Subcutaneous abdominal adipose tissue (tissue), 5 donors: Measurements from ENCODE around the gene ATP6V0A1.

Experiments
- H3K27ac ChIP-seq: one replicate; pipeline ENCODE4 v1.7.0; 2013; ENCODE audit warnings: low read depth, mild to moderate bottlenecking, inconsistent platforms, low read length, moderate library complexity
- H3K27me3 ChIP-seq, 5 donors: one replicate each; pipeline ENCODE4 v1.7.0; 2013; ENCODE audit warnings: low read length in 5 of 5, inconsistent platforms in 1 of 5; ENCODE audit not compliant: control insufficient read depth in 5 of 5, insufficient read depth in 4 of 5
- H3K36me3 ChIP-seq, 5 donors: one replicate each; pipeline ENCODE4 v1.7.0; 2013; ENCODE audit warnings: low read length in 5 of 5; ENCODE audit not compliant: control insufficient read depth in 5 of 5, insufficient read depth in 5 of 5
- H3K4me1 ChIP-seq, 5 donors: one replicate each; pipeline ENCODE4 v1.7.0; 2013; ENCODE audit warnings: low read length in 5 of 5, mild to moderate bottlenecking in 3 of 5, moderate library complexity in 1 of 5; ENCODE audit not compliant: control insufficient read depth in 5 of 5, insufficient read depth in 5 of 5
- H3K4me3 ChIP-seq, 5 donors: one replicate each; pipeline ENCODE4 v1.7.0; 2013; ENCODE audit warnings: low read length in 5 of 5, low read depth in 1 of 5
- H3K9ac ChIP-seq, 5 donors: one replicate each; pipeline ENCODE4 v1.7.0; 2013; ENCODE audit warnings: low read length in 5 of 5, mild to moderate bottlenecking in 4 of 5, moderate library complexity in 3 of 5
- H3K9me3 ChIP-seq, 5 donors: one replicate each; pipeline ENCODE4 v1.7.0; 2013; ENCODE audit warnings: low read length in 5 of 5; ENCODE audit not compliant: control insufficient read depth in 5 of 5
- donor health status: healthy.
- donor health status: healthy.
- donor health status: healthy.
- donor health status: healthy.
- donor health status: healthy.

ATP6V0A1 gene

DNA sequence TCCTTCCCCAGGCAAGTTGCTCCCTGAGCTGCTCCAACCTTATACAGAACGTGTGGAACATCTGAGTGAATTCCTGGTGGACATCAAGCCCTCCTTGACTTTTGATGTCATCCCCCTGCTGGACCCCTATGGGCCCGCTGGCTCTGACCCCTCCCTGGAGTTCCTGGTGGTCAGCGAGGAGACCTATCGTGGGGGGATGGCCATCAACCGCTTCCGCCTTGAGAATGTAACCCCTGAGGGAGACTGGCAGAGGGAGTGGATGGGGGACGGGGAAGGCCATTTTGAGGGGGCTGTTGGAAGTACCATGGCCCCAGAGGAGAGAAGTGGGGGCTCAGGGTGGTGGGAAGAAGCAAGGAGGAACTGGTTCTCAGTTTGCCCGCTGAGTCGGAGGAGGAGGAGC lies 105.3 kb downstream of the ATP6V0A1 start:
- Histone ChIP-seq H3K36me3 (peaks cover 0 to 34% (median 29%) of the 10 kb centered on the region in 5 donors), H3K4me1 (peaks cover 12 to 66% (median 57%) of the 10 kb centered on the region in 5 donors), H3K27ac (peak overlapping the region; percentile 30), H3K9me3 (no peaks in the 10 kb centered on the region), H3K4me3 (peak overlapping the region in 1 of 5 donors; percentile 56), H3K27me3 (no peaks in the 10 kb centered on the region), H3K9ac (peak overlapping the region in 3 of 5 donors; percentile 42 to 98 (median 98))

- H3K9me3 ChIP-seq = no peaks in the 10 kb centered on the region
- H3K36me3 ChIP-seq = peaks cover 0 to 44% (median 39%) of the 10 kb centered on the region in 5 donors
- no peak overlapping the region for H3K4me3 ChIP-seq
- no peaks in the 10 kb centered on the region for H3K27me3 ChIP-seq
- peak overlapping the region; percentile 30 for H3K27ac ChIP-seq
- peak overlapping the region in 1 of 5 donors; percentile 42 for H3K9ac ChIP-seq
- H3K4me1 ChIP-seq = peaks cover 12 to 72% (median 57%) of the 10 kb centered on the region in 5 donors
Observed at GRCh38 chr17:42564815-42565522, 106.3 kb downstream of the ATP6V0A1 start.

- peaks cover 12 to 72% (median 58%) of the 10 kb centered on the region in 5 donors for H3K4me1 ChIP-seq
- no peaks in the 10 kb centered on the region for H3K9me3 ChIP-seq
- peaks cover 0 to 48% (median 43%) of the 10 kb centered on the region in 5 donors for H3K36me3 ChIP-seq
- H3K9ac ChIP-seq = peak overlapping the region in 4 of 5 donors; percentile 44 to 89 (median 80)
- no peaks in the 10 kb centered on the region for H3K27me3 ChIP-seq
- no peak overlapping the region for H3K4me3 ChIP-seq
- H3K27ac ChIP-seq = peak overlapping the region; percentile 91
Observed at GRCh38 chr17:42565523-42566214, 107.0 kb downstream of the ATP6V0A1 start.

- H3K27me3 ChIP-seq = no peaks in the 10 kb centered on the region
- peak overlapping the region; percentile 44 to 94 (median 85) for H3K9ac ChIP-seq
- peaks cover 0 to 55% (median 44%) of the 10 kb centered on the region in 5 donors for H3K36me3 ChIP-seq
- peak overlapping the region in 4 of 5 donors; percentile 82 to 90 (median 84) for H3K4me3 ChIP-seq
- peaks cover 13 to 75% (median 63%) of the 10 kb centered on the region in 5 donors for H3K4me1 ChIP-seq
- no peaks in the 10 kb centered on the region for H3K9me3 ChIP-seq
- peak overlapping the region; percentile 91 for H3K27ac ChIP-seq
Observed at GRCh38 chr17:42566215-42566882, 107.7 kb downstream of the ATP6V0A1 start.

DNA sequence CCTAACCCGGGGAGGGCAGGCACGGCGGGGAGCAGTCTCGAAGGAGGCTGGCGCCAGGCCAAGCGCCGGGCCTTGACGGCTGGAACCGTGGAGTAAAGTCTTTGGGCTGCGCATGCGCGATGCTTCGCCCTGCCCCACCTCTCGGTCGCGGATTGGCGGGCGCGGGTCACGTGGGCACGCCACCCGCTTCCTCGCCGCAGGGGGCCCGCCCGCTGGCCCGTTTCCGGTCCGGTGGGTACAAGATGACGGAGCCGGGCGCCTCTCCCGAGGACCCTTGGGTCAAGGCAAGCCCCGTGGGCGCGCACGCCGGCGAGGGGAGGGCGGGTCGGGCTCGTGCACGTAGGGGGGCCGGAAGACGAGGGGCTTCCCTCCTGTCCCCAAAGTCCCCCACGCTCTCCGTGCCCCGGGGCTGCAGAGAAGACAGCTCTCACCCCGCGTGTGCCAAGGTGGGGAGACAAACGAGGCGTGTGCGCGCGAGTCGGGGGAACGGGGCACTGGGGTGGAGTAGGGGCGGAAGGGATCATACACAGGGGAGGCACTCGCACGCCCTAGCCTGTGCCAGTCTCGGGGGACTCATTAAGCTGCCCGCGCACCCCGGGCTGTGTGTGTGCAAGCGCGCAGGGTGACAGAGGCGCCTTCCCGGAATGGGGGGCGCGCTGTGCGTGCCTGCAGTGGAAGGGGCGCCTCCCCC lies 108.3 kb downstream of the ATP6V0A1 start, which contains the start of gene MLX:
Gene MLX (plus strand): TSS at position 218 of the 691 bp plus-strand sequence. CDS start 25 bp downstream, at position 243.
- H3K36me3 ChIP-seq = peaks cover 0 to 62% (median 50%) of the 10 kb centered on the region in 5 donors
- H3K27me3 ChIP-seq = no peaks in the 10 kb centered on the region
- H3K4me3 ChIP-seq = peak within 1 kb of the TSS; percentile 81 to 90 (median 83)
- H3K9me3 ChIP-seq = no peaks in the 10 kb centered on the region
- peaks cover 19 to 76% (median 64%) of the 10 kb centered on the region in 5 donors for H3K4me1 ChIP-seq
- peak within 1 kb of the TSS; percentile 91 for H3K27ac ChIP-seq
- peak within 1 kb of the TSS; percentile 76 to 94 (median 89) for H3K9ac ChIP-seq

DNA sequence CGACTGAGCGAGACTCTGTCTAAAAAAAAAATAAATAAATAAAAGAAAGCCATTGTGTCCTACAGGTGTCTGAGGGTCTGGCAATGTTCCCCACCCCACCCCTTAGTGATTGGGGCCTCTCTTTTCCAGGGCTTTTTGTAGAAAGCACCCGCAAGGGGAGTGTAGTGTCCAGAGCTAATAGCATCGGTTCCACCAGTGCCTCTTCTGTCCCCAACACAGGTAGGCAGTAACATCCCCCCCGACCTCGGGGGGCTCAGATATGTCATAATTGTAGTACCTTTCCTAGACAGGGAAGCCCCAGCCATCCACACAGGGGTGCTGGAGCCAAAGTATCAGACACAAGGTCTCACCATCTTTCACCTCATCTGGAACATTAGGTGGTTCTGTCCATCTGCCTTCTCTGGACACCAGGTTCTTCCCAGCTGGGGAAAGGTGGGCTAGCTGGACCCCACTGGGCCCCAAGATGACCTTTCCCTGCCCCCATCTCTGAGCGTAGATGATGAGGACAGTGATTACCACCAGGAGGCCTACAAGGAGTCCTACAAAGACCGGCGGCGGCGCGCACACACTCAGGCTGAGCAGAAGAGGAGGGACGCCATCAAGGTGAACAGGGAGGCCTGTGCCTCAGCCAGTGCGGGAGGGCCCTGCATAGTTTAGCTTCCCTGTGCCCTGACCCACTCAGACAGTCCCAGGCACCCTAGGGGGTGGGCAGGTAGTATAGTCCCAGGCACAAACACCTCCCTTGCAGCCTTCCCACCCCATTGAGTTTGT lies 109.8 kb downstream of the ATP6V0A1 start:
- Histone ChIP-seq H3K27ac (peak overlapping the region; percentile 26), H3K9me3 (no peaks in the 10 kb centered on the region), H3K4me3 (no peak overlapping the region), H3K9ac (peak overlapping the region in 2 of 5 donors; percentile 31 to 58), H3K4me1 (peaks cover 14 to 65% (median 54%) of the 10 kb centered on the region in 5 donors), H3K27me3 (no peaks in the 10 kb centered on the region), H3K36me3 (peaks cover 0 to 76% (median 64%) of the 10 kb centered on the region in 5 donors)

DNA sequence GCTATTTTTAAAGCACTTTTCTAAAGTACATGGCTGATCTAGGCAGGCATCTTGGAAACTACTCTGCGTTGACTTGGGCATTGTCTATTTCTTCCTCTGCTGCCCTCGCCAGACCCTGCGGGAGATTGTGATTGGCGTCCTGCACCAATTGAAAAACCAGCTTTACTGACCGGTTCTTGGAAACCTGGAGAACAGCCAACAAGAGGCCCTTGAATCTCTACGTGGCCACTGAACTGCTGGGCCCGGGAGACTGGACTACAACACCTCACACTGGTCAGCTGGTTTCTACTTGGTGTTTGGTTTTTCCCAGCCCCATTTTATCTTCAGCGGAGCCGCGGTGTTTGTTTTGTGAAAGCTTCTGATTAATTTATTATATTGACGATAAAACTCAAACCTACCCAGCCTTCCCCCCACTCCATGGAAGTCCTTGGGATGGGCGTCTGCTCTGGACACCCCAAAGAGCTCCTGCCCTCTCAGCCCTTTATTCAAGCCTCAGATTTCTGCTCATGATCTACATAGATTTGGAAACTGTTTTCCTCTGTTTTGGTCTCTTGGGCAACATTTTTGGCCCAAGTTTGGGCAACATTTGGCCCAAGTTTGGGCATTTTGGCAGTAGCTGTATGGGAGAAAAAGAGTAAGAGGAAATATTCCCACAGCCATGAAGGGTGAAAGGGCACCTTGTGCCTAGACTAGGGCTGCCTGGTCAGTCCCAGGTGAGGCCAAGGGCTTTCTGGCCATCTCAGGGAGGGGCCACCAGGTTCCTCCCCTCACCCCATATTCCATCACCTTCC lies 113.0 kb downstream of the ATP6V0A1 start:
- Histone ChIP-seq H3K9me3 (no peaks in the 10 kb centered on the region), H3K27ac (peak overlapping the region; percentile 67), H3K9ac (peak overlapping the region in 2 of 5 donors; percentile 17 to 29), H3K36me3 (peaks cover 6 to 74% (median 61%) of the 10 kb centered on the region in 5 donors), H3K4me1 (peaks cover 11 to 45% (median 37%) of the 10 kb centered on the region in 5 donors), H3K27me3 (no peaks in the 10 kb centered on the region), H3K4me3 (no peak overlapping the region)
